GM12864 (cell line): ENCODE measurements around the gene PDZD2.

Source experiments
- DNase-seq: peaks from one replicate; pipeline ENCODE4 v3.0.0-alpha.2; 2011; ENCODE audit warnings: low read depth
- H3K4me3 ChIP-seq: 2 replicates; pipeline ENCODE4 v1.5.1; 2011; ENCODE audit warnings: mild to moderate bottlenecking, low read depth, low read length, control low read depth
- TF ChIP-seq, protein P1 (sequence below): IDR thresholded peaks from 2 replicates; pipeline ENCODE4 v1.5.1; 2011; ENCODE audit warnings: low read depth, mild to moderate bottlenecking, moderate library complexity, low read length, control low read depth, inconsistent platforms; ENCODE audit errors: missing control alignments

Gene PDZD2

DNA sequence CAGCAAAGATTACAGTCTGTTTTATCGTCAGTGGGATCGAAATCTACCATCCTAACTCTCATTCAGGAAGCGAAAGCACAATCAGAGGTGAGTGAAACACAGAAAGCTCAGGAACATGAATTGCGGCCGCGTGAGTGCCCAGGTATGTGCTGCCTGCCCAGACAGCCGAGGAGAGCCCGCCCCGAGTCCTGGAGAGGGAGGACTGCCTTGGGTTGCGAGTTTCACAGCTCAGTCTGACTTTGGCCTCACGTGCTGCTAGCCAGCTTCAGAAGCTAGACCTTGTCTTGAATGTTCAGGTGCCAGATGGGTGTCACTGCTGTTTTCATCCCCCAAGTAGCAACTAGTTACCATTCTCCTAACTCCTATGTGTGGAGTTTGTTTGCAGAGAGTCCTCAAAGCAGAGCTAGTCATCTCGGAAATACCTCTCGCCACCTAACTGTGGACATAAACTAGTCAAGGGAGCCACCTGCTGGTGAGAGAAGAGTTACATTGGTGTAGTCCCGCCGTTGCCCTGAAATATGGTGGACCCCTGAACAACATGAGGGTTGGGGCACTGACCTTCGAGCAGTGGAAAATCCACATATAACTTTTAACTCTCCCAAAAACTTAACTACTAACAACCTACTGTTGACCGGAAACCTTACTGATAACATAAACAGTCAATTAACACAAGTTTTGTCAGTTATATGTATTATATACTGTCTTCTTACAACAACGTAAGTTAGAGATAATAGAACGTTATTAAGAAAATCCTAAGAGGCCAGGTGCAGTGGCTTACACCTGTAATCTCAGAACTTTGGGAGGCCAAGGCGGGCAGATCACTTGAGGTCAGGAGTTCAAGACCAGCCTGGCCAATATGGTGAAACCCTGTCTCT is 454.2 kb downstream of the PDZD2 start:
- TF ChIP-seq, protein P1, sequence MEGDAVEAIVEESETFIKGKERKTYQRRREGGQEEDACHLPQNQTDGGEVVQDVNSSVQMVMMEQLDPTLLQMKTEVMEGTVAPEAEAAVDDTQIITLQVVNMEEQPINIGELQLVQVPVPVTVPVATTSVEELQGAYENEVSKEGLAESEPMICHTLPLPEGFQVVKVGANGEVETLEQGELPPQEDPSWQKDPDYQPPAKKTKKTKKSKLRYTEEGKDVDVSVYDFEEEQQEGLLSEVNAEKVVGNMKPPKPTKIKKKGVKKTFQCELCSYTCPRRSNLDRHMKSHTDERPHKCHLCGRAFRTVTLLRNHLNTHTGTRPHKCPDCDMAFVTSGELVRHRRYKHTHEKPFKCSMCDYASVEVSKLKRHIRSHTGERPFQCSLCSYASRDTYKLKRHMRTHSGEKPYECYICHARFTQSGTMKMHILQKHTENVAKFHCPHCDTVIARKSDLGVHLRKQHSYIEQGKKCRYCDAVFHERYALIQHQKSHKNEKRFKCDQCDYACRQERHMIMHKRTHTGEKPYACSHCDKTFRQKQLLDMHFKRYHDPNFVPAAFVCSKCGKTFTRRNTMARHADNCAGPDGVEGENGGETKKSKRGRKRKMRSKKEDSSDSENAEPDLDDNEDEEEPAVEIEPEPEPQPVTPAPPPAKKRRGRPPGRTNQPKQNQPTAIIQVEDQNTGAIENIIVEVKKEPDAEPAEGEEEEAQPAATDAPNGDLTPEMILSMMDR: peak; percentile 75
- no peak overlapping the region for H3K4me3 ChIP-seq
- peak; percentile 44 for DNase-seq

DNA sequence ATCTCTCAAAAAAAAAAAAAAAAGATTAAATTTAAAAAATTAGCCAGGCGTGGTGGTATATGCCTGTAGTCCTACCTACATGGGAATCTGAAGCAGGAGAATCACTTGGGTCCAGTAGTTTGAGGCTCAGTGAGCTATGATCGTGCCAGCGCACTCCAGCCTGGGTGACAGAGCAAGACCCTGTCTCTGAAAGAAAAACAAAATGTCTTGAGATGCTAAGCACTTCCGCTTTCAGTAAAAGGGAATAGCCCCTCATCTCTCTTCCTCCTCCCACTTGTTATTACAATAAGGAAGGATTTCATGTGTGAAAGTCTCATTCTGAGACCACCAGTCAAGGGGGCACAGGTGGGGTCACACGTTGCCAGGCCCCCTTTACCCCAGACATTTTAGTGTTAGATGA is 455.8 kb downstream of the PDZD2 start:
- no peak for DNase-seq
- TF ChIP-seq, protein P1: no peak
- H3K4me3 ChIP-seq: no peak overlapping the region

DNA sequence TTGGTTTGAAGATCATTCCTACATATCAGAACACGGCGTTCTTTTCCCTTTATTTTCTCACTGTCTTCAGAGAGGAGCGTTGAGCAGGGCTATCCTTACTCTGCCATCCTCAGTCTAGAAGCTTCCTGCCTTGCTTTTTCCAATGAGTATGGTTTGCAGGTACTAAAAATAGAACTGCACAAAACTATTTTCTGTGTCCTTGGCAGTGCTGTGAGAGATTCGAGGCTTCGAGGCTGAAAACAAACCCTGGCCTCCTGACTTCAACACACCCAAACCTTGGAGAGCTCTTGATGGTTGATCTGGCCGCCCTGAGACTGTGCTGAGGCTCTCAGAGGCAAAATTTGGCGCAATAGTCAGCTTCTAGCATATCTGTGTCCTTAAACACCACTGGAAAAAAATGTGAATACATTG is 456.3 kb downstream of the PDZD2 start:
- TF ChIP-seq, protein P1: no peak
- no peak for DNase-seq
- no peak overlapping the region for H3K4me3 ChIP-seq

DNA sequence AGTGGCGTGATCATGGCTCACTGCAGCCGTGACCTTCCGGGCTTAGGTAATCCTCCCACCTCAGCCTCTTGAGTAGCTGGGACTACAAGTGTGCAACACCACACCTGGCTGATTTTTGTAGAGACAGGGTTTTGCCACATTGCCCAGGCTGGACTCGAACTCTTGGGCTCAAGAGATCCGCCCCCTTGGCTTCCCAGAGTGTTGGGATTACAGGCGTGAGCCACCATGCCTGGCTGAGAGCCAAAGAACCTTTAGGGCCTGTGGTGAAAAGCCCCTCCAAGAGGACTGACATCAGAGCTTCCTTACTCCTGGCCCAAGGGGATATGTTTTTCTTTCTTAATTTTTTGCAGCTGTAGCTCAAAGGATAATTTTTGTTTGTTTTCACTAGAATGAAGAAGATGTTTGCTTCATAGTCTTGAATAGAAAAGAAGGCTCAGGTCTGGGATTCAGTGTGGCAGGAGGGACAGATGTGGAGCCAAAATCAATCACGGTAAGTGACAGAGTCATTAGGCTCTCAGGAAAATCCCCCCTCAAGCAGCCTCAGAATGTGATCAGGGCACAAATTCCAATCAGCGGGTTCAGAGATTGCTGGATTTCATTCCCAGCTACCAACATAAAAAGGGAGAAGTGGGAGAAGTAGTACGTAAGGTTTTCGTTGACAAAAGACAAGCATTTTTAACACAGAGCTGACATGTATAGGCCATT is 458.1 kb downstream of the PDZD2 start:
- TF ChIP-seq, protein P1: no peak
- no peak overlapping the region for H3K4me3 ChIP-seq
- DNase-seq: no peak

DNA sequence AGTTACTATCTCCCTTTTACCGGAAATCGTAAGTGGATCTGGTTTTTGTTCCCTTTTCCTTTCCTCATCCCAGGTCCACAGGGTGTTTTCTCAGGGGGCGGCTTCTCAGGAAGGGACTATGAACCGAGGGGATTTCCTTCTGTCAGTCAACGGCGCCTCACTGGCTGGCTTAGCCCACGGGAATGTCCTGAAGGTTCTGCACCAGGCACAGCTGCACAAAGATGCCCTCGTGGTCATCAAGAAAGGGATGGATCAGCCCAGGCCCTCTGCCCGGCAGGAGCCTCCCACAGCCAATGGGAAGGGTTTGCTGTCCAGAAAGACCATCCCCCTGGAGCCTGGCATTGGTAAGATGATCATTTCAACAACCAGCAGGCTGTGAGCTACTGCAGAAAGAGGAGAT is 459.4 kb downstream of the PDZD2 start:
- TF ChIP-seq, protein P1: no peak
- no peak for DNase-seq
- no peak overlapping the region for H3K4me3 ChIP-seq

DNA sequence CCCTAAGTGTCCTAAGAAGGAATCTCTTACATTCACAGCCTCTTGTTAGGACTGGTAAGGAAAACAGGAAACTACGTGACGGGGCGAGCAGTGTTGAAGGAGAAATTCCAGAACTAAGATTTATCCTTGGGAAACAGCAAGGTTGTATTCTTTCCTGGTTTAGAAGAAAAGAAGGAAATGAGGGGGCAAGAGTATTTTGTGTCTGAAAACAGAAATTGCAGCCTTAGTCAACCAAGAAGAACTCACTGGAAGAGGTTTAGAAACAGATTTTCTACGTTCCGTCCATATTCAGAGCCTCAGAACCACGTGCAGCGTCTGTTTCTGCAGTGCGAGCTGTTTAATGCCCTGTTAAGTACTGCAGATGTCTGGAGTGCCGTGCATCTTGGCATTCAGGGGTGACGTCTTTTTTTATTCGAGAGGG is 460.0 kb downstream of the PDZD2 start:
- TF ChIP-seq, protein P1: no peak
- no peak for DNase-seq
- H3K4me3 ChIP-seq: no peak overlapping the region
